HG02623 (cell line): Measurements from ENCODE around the gene SPDYE3.
"Not testable (repeated sequence)": the region's sequence is repeated elsewhere in the genome, so short reads cannot be mapped to it uniquely, and the experiment has no call there.

Experiments
- ATAC-seq: cut with Tn5 transposase; IDR thresholded peaks from one replicate; pipeline ENCODE4 v1.9.1; 2021; ENCODE audit warnings: moderate library complexity; ENCODE audit not compliant: unreplicated experiment

SPDYE3 gene

GRCh38 chr7:100307402-100307801 lies at the start of gene SPDYE3:
Gene SPDYE3 (plus strand): TSS chr7:100307702. CDS start chr7:100307886, 184 bp downstream.
- not testable (repeated sequence) for ATAC-seq

GRCh38 chr7:100259984-100260383 lies 47.5 kb upstream of the SPDYE3 start:
- ATAC-seq, result not testable (repeated sequence)

- ATAC-seq, result not testable (repeated sequence)
Measured at GRCh38 chr7:100262896-100263295, 44.6 kb upstream of the SPDYE3 start.

GRCh38 chr7:100264223-100264622 lies 43.3 kb upstream of the SPDYE3 start:
- ATAC-seq, result not testable (repeated sequence)

- not testable (repeated sequence) for ATAC-seq
Measured at GRCh38 chr7:100264669-100265165, 42.8 kb upstream of the SPDYE3 start.

GRCh38 chr7:100265851-100266250 lies 41.7 kb upstream of the SPDYE3 start:
- ATAC-seq, result not testable (repeated sequence)

- ATAC-seq, result no peak
Measured at GRCh38 chr7:100266576-100267354, 40.7 kb upstream of the SPDYE3 start.

GRCh38 chr7:100267648-100268047 lies 39.9 kb upstream of the SPDYE3 start:
- no peak for ATAC-seq

GRCh38 chr7:100268882-100269281 lies 38.6 kb upstream of the SPDYE3 start:
- not testable (repeated sequence) for ATAC-seq

- ATAC-seq, result not testable (repeated sequence)
Measured at GRCh38 chr7:100269306-100270045, 38.0 kb upstream of the SPDYE3 start.

- ATAC-seq, result not testable (repeated sequence)
Measured at GRCh38 chr7:100270046-100270918, 37.2 kb upstream of the SPDYE3 start.

GRCh38 chr7:100270941-100271593 lies 36.4 kb upstream of the SPDYE3 start:
- not testable (repeated sequence) for ATAC-seq

GRCh38 chr7:100271716-100272537 lies 35.6 kb upstream of the SPDYE3 start:
- peak; percentile 79 for ATAC-seq

- not testable (repeated sequence) for ATAC-seq
Measured at GRCh38 chr7:100272538-100272902, 35.0 kb upstream of the SPDYE3 start.

- no peak for ATAC-seq
Measured at GRCh38 chr7:100275120-100275519, 32.4 kb upstream of the SPDYE3 start.

GRCh38 chr7:100276126-100276525 lies 31.4 kb upstream of the SPDYE3 start:
- not testable (repeated sequence) for ATAC-seq

GRCh38 chr7:100282069-100282608 lies 25.4 kb upstream of the SPDYE3 start:
- not testable (repeated sequence) for ATAC-seq

GRCh38 chr7:100283147-100283546 lies 24.4 kb upstream of the SPDYE3 start:
- ATAC-seq, result not testable (repeated sequence)
